Tibial nerve (tissue), 3 donors: ENCODE results near the gene PEF1.

Experiments
- CTCF ChIP-seq, 5 experiments: fragments of 200-600 bp in 3 of 5; fragments of 450-650 bp in 2 of 5; sonication (generic) in 3 of 5; IDR thresholded peaks; one replicate each; pipeline ENCODE4 v1.5.1; 2016 to 2019; ENCODE audit warnings: antibody characterized with exemption in 5 of 5, mild to moderate bottlenecking in 3 of 5, moderate library complexity in 2 of 5
- POLR2A ChIP-seq, 2 donors: fragments of 450-650 bp; IDR thresholded peaks; one replicate each; pipeline ENCODE4 v1.6.1; 2017; ENCODE audit warnings: antibody characterized with exemption in 2 of 2, mild to moderate bottlenecking in 2 of 2, moderate library complexity in 2 of 2

- TF ChIP-seq POLR2A (IDR thresholded peaks at IDR 0.05), result no peak
- TF ChIP-seq CTCF (IDR thresholded peaks at IDR 0.05), result no peak
Measured at GRCh38 chr1:31624309-31624708, 20.4 kb downstream of the PEF1 start.
